Activated CD8-positive, alpha-beta memory T cell treated with anti-CD3 and anti-CD28 coated beads for 24 hours (primary cell): Measurements from ENCODE around the gene SCN9A.
"Not testable (repeated sequence)": the region's sequence is repeated elsewhere in the genome, so short reads cannot be mapped to it uniquely, and the experiment has no call there.

Source experiments
- DNase-seq: peaks from one replicate; pipeline ENCODE4 v3.0.0-alpha.2; 2020

The SCN9A gene

GRCh38 chr2:166239548-166239947, 136.2 kb downstream of the SCN9A start:
- DNase-seq, result no peak

GRCh38 chr2:166238176-166238575, 137.6 kb downstream of the SCN9A start:
- DNase-seq, result no peak

- no peak for DNase-seq
Observed at GRCh38 chr2:166234112-166234846, 141.5 kb downstream of the SCN9A start.

GRCh38 chr2:166233244-166233643, 142.5 kb downstream of the SCN9A start:
- DNase-seq, result no peak

GRCh38 chr2:166230724-166231070, 145.0 kb downstream of the SCN9A start:
- no peak for DNase-seq

GRCh38 chr2:166230024-166230723, 145.6 kb downstream of the SCN9A start:
- DNase-seq, result no peak

GRCh38 chr2:166229678-166230023, 146.1 kb downstream of the SCN9A start:
- DNase-seq, result no peak

- no peak for DNase-seq
Observed at GRCh38 chr2:166224197-166224596, 151.5 kb downstream of the SCN9A start.

GRCh38 chr2:166223298-166223697, 152.4 kb downstream of the SCN9A start:
- no peak for DNase-seq

GRCh38 chr2:166211079-166211478, 164.7 kb downstream of the SCN9A start:
- DNase-seq, result no peak

GRCh38 chr2:166209944-166210343, 165.8 kb downstream of the SCN9A start:
- not testable (repeated sequence) for DNase-seq

- DNase-seq, result not testable (repeated sequence)
Observed at GRCh38 chr2:166209367-166209766, 166.4 kb downstream of the SCN9A start.

GRCh38 chr2:166206153-166206552, 169.6 kb downstream of the SCN9A start:
- not testable (repeated sequence) for DNase-seq

- DNase-seq, result no peak
Observed at GRCh38 chr2:166202778-166203177, 173.0 kb downstream of the SCN9A start.

GRCh38 chr2:166197446-166197845, 178.3 kb downstream of the SCN9A start:
- no peak for DNase-seq

- no peak for DNase-seq
Observed at GRCh38 chr2:166193407-166193806, 182.3 kb downstream of the SCN9A start.

- DNase-seq, result no peak
Observed at GRCh38 chr2:166188084-166188483, 187.7 kb downstream of the SCN9A start.

- DNase-seq, result no peak
Observed at GRCh38 chr2:166184789-166185188, 191.0 kb downstream of the SCN9A start.

- DNase-seq, result no peak
Observed at GRCh38 chr2:166181813-166182154, 194.0 kb downstream of the SCN9A start.

- no peak for DNase-seq
Observed at GRCh38 chr2:166180951-166181812, 194.6 kb downstream of the SCN9A start.

GRCh38 chr2:166179201-166179600, 196.5 kb downstream of the SCN9A start:
- no peak for DNase-seq

GRCh38 chr2:166173263-166173662, 202.5 kb downstream of the SCN9A start:
- no peak for DNase-seq

- no peak for DNase-seq
Observed at GRCh38 chr2:166171216-166171615, 204.5 kb downstream of the SCN9A start.

GRCh38 chr2:166170356-166170755, 205.4 kb downstream of the SCN9A start:
- no peak for DNase-seq
